ENCODE measurements around the gene RDH5.

- no peak for TF ChIP-seq CTCF (conservative IDR thresholded peaks at IDR 0.05)
- no peak for TF ChIP-seq ZFX (IDR thresholded peaks at IDR 0.05)
Observed at GRCh38 chr12:55755246-55755645, 35.1 kb downstream of the RDH5 start.

Data from C4-2B (cell line).